ENCODE measurements around the gene CABP4. TPM values are rescaled to one million over a fixed set of nuclear protein-coding genes. Genes with fewer than 3 reads are reported as not detected.

Gene CABP4
- total RNA-seq, 1 experiment from 2014 or later: 24.8 TPM

- Mint-ChIP-seq H3K27ac (ENCODE audit: unreplicated experiment) (no peak overlapping the region), H3K4me3 (ENCODE audit: low read depth, unreplicated experiment) (peak overlapping the region; percentile 84), H3K9me3 (ENCODE audit: low read depth, unreplicated experiment) (no peaks in the 10 kb centered on the region), H3K36me3 (ENCODE audit: insufficient read depth, unreplicated experiment) (peaks cover 64% of the 10 kb centered on the region), H3K4me1 (ENCODE audit: low read depth, unreplicated experiment) (peaks cover 24% of the 10 kb centered on the region), H3K27me3 (ENCODE audit: unreplicated experiment) (no peaks in the 10 kb centered on the region)
- no peak for TF ChIP-seq CTCF (IDR thresholded peaks at IDR 0.05; ENCODE audit: unreplicated experiment)
- intact Hi-C loops (cut with micrococcal nuclease; ENCODE audit: unreplicated experiment): no loop called here
- TSS peak; percentile 47 for BruUV-seq (replicated peaks)
- CTCF ChIA-PET: no interaction called here
- no peak for DNase-seq
These were observed 13.3 kb upstream of the CABP4 start for GRCh38 chr11:67441731-67442351.

DNA sequence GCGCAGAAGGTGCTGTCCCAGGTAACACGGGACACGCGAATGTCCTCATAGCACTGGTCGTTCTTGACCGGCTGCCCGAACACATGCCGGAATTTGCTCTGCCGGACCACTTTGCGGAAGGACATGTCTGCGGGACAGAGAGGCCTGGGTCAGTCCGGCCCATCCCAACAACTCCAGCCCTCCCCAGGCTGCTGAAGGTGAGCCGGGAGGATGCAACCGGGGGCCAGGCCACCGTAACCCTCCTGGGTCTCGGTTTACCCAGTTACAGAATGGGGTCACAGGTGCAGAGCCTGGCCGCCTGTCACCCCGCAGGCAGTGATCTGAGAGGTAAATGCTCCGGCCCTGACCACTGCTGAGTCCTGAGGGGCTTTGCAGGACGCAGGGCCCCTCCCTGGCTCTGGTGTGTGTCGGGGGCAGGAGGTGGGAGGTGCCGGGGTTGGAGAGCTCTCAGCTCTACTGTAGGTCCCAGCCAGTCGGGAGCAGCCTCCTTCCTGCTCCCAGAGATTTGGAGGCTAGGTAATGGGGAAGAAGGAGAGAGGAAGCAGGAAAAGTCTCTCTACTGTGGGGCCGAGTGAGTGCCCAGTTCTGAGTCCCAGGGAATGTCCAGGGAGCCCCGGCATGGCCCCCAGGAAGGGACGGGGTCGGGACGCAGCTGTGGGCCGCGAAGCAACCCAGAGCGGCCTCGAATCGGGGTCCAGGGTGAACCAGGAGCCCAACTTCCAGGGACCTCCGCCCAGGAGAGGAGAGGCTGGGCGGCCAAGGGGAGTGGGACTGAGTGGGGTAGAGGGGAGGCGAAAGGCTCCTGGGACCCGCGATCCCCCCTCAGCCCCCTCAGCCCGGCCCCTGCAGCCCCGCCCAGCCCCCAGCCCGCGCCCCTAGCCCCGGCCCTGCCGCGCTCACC, 12.4 kb upstream of the CABP4 start:
- TF ChIP-seq CTCF (IDR thresholded peaks at IDR 0.05; ENCODE audit: unreplicated experiment): no peak
- no TSS peak for BruUV-seq (replicated peaks)
- H3K4me3 Mint-ChIP-seq (ENCODE audit: low read depth, unreplicated experiment): peak overlapping the region; percentile 84
- intact Hi-C loops (cut with micrococcal nuclease; ENCODE audit: unreplicated experiment): no loop called here
- peaks cover 60% of the 10 kb centered on the region for H3K36me3 Mint-ChIP-seq (ENCODE audit: insufficient read depth, unreplicated experiment)
- peaks cover 24% of the 10 kb centered on the region for H3K4me1 Mint-ChIP-seq (ENCODE audit: low read depth, unreplicated experiment)
- CTCF ChIA-PET: interaction anchor here (0.6 kb wide), 1 partner anchor 50 kb away, joined by 5 read pairs; no protein-coding TSS in a partner anchor
- no peaks in the 10 kb centered on the region for H3K9me3 Mint-ChIP-seq (ENCODE audit: low read depth, unreplicated experiment)
- no peak for DNase-seq
- H3K27ac Mint-ChIP-seq (ENCODE audit: unreplicated experiment): no peak overlapping the region
- H3K27me3 Mint-ChIP-seq (ENCODE audit: unreplicated experiment): no peaks in the 10 kb centered on the region

- Mint-ChIP-seq H3K4me3 (ENCODE audit: low read depth, unreplicated experiment) (peak overlapping the region; percentile 84), H3K36me3 (ENCODE audit: insufficient read depth, unreplicated experiment) (peaks cover 35% of the 10 kb centered on the region), H3K9me3 (ENCODE audit: low read depth, unreplicated experiment) (no peaks in the 10 kb centered on the region), H3K27ac (ENCODE audit: unreplicated experiment) (peak overlapping the region; percentile 40), H3K4me1 (ENCODE audit: low read depth, unreplicated experiment) (peaks cover 11% of the 10 kb centered on the region), H3K27me3 (ENCODE audit: unreplicated experiment) (no peaks in the 10 kb centered on the region)
- BruUV-seq (replicated peaks): no TSS peak
- CTCF ChIA-PET: no interaction called here
- no peak for TF ChIP-seq CTCF (IDR thresholded peaks at IDR 0.05; ENCODE audit: unreplicated experiment)
- DNase-seq: no peak
- intact Hi-C loops (cut with micrococcal nuclease; ENCODE audit: unreplicated experiment): no loop called here
These were observed 9.6 kb upstream of the CABP4 start for GRCh38 chr11:67445515-67445914.

DNA sequence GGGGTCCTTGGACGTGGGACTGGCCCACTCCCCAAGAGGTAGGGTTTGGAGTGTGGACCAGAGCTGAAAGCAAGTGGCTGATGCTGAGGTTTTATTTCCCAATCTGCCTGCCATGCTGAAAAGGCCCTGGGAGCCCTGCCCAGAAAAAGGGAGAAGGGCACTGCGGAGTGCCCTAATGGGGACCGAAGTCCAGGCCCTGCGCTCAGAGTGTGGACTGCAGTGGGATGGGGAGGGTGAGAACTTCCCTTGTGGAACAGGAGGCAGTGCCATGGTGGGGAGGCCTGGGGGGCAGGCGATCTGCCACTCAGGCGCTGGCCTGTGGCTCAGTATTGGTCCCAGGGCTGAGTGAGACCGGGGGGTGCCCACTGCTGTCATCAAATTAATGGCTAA, 6.9 kb upstream of the CABP4 start:
- Mint-ChIP-seq H3K27ac (ENCODE audit: unreplicated experiment) (no peak overlapping the region), H3K36me3 (ENCODE audit: insufficient read depth, unreplicated experiment) (peaks cover 18% of the 10 kb centered on the region), H3K27me3 (ENCODE audit: unreplicated experiment) (no peaks in the 10 kb centered on the region), H3K9me3 (ENCODE audit: low read depth, unreplicated experiment) (no peaks in the 10 kb centered on the region), H3K4me1 (ENCODE audit: low read depth, unreplicated experiment) (peaks cover 26% of the 10 kb centered on the region), H3K4me3 (ENCODE audit: low read depth, unreplicated experiment) (no peak overlapping the region)
- BruUV-seq (replicated peaks): no TSS peak
- CTCF ChIA-PET: no interaction called here
- no peak for TF ChIP-seq CTCF (IDR thresholded peaks at IDR 0.05; ENCODE audit: unreplicated experiment)
- DNase-seq: no peak
- intact Hi-C loops (cut with micrococcal nuclease; ENCODE audit: unreplicated experiment): no loop called here
